Endodermal cell (in vitro differentiated cells): ENCODE data around the gene MRPL32. TPM values are rescaled to one million over a fixed set of nuclear protein-coding genes. Genes with fewer than 3 reads are reported as not detected.
A peak's percentile ranks its signal among the peaks of the same experiment; 100 is the strongest.

Experiments
- DNase-seq: peaks from one replicate; pipeline ENCODE4 v3.0.0-alpha.2; 2017
- H3K27ac ChIP-seq: 2 replicates; pipeline ENCODE4 v1.5.1; 2013; ENCODE audit warnings: mild to moderate bottlenecking, low read depth, low read length, moderate library complexity
- H3K27me3 ChIP-seq: 2 replicates; pipeline ENCODE4 v1.6.1; 2013; ENCODE audit warnings: mild to moderate bottlenecking, low read length, moderate library complexity; ENCODE audit not compliant: insufficient read depth, control insufficient read depth, poor library complexity, severe bottlenecking
- H3K36me3 ChIP-seq: 2 replicates; pipeline ENCODE4 v1.7.0; 2013; ENCODE audit warnings: mild to moderate bottlenecking, low read length, moderate library complexity; ENCODE audit not compliant: control insufficient read depth, insufficient read depth
- H3K4me1 ChIP-seq: one replicate; pipeline ENCODE4 v1.7.0; 2013; ENCODE audit warnings: low read length; ENCODE audit not compliant: control insufficient read depth, insufficient read depth
- H3K4me3 ChIP-seq: 2 replicates; pipeline ENCODE4 v1.5.1; 2013; ENCODE audit warnings: mild to moderate bottlenecking, low read length, moderate library complexity
- H3K9ac ChIP-seq: 2 replicates; pipeline ENCODE4 v1.6.1; 2013; ENCODE audit warnings: mild to moderate bottlenecking, low read length, moderate library complexity; ENCODE audit not compliant: poor library complexity, severe bottlenecking; ENCODE audit errors: extremely low read depth
- H3K9me3 ChIP-seq: 2 replicates; pipeline ENCODE4 v1.6.1; 2013; ENCODE audit warnings: mild to moderate bottlenecking, low read length, moderate library complexity; ENCODE audit not compliant: control insufficient read depth
- H3K27ac Mint-ChIP-seq: 2 replicates; pipeline ENCODE4 v1.8.0; 2020; ENCODE audit warnings: mixed read lengths
- H3K27me3 Mint-ChIP-seq: 2 replicates; pipeline ENCODE4 v1.8.0; 2021; ENCODE audit warnings: mild to moderate bottlenecking, mixed read lengths; ENCODE audit not compliant: insufficient read depth
- H3K36me3 Mint-ChIP-seq: 2 replicates; pipeline ENCODE4 v1.8.0; 2020; ENCODE audit warnings: low read depth, mixed read lengths
- H3K4me1 Mint-ChIP-seq: 2 replicates; pipeline ENCODE4 v1.8.0; 2020; ENCODE audit warnings: mixed read lengths
- H3K4me3 Mint-ChIP-seq: 2 replicates; pipeline ENCODE4 v1.8.0; 2020; ENCODE audit warnings: mild to moderate bottlenecking, moderate library complexity, mixed read lengths
- H3K9me3 Mint-ChIP-seq: 2 replicates; pipeline ENCODE4 v1.8.0; 2020; ENCODE audit warnings: mild to moderate bottlenecking, mixed read lengths
- CTCF ChIP-seq: fragments of 200-600 bp; sonication (generic); conservative IDR thresholded peaks from 2 replicates; pipeline ENCODE4 v1.5.0; 2021; ENCODE audit warnings: antibody characterized with exemption, mild to moderate bottlenecking
- WGBS, 2 experiments: methylation state at CpG; one replicate each; pipeline versions ENCODE4 v1.1.5 to v1.1.7; 2013; ENCODE audit warnings: missing lambda C conversion rate in 2 of 2, mixed read lengths in 1 of 2; ENCODE audit not compliant: insufficient coverage in 1 of 2, insufficient read length in 1 of 2; 5-methylcytosine and 5-hydroxymethylcytosine counted together
- total RNA-seq, 2 donors: library from RNA; stranded (reverse); fragmentation: NEBNext Ultra II Directional in 1 of 2; extraction: Animal tissue kit (Norgen Biotek cat#: 25700) in 1 of 2; gene quantifications; 2 replicates in 1 of 2; 3 replicates in 1 of 2; pipeline ENCODE4 v1.2.1, GENCODE V29; 2021

The MRPL32 gene
- total RNA-seq, 2 donors from 2014 or later: 88.6 to 97.0 TPM

GRCh38 chr7:42982604-42983115 is 50.5 kb downstream of the MRPL32 start:
- no peaks in the 10 kb centered on the region for H3K27me3 ChIP-seq
- no peak overlapping the region for H3K27ac Mint-ChIP-seq
- peak; percentile 58 for TF ChIP-seq CTCF

GRCh38 chr7:42984137-42984536 is 52.0 kb downstream of the MRPL32 start:
- Histone ChIP-seq H3K9me3 (peaks cover 42% of the 10 kb centered on the region), H3K36me3 (no peaks in the 10 kb centered on the region), H3K4me1 (no peaks in the 10 kb centered on the region), H3K27ac (no peak overlapping the region), H3K9ac (no peak overlapping the region), H3K4me3 (peak overlapping the region; percentile 24), H3K27me3 (no peaks in the 10 kb centered on the region)
- Mint-ChIP-seq H3K36me3 (peaks cover 1% of the 10 kb centered on the region), H3K9me3 (peaks cover 17% of the 10 kb centered on the region), H3K27ac (no peak overlapping the region), H3K27me3 (no peaks in the 10 kb centered on the region), H3K4me3 (no peak overlapping the region), H3K4me1 (peaks cover 3% of the 10 kb centered on the region)
- TF ChIP-seq CTCF: no peak
- WGBS, 2 experiments: 100% methylated on average over 1 of the region's 1 CpG; no CpG with 5 or more reads in 1 of the 2 experiments
- DNase-seq: no peak

More at GRCh38 chr7:42982604-42983115, 50.5 kb downstream of the MRPL32 start:
- H3K4me1 Mint-ChIP-seq: no peaks in the 10 kb centered on the region
- peak overlapping the region; percentile 11 for H3K4me3 ChIP-seq
- H3K36me3 Mint-ChIP-seq: peaks cover 1% of the 10 kb centered on the region
- no peak overlapping the region for H3K9ac ChIP-seq
- H3K4me3 Mint-ChIP-seq: no peak overlapping the region
- DNase-seq: peak; percentile 67
- H3K27ac ChIP-seq: no peak overlapping the region
- H3K36me3 ChIP-seq: no peaks in the 10 kb centered on the region
- peaks cover 42% of the 10 kb centered on the region for H3K9me3 ChIP-seq
- H3K9me3 Mint-ChIP-seq: peaks cover 17% of the 10 kb centered on the region
- H3K4me1 ChIP-seq: no peaks in the 10 kb centered on the region
- no peaks in the 10 kb centered on the region for H3K27me3 Mint-ChIP-seq
- WGBS, 2 experiments: 90 to 93% methylated on average over 2 to 3 of the region's 3 CpGs

GRCh38 chr7:42986213-42986612 is 54.0 kb downstream of the MRPL32 start:
- no peak overlapping the region for H3K9ac ChIP-seq
- no peak for DNase-seq
- H3K27ac ChIP-seq: no peak overlapping the region
- no peaks in the 10 kb centered on the region for H3K36me3 ChIP-seq
- H3K4me3 ChIP-seq: no peak overlapping the region
- Mint-ChIP-seq H3K4me3 (no peak overlapping the region), H3K36me3 (peaks cover 1% of the 10 kb centered on the region), H3K9me3 (peaks cover 17% of the 10 kb centered on the region), H3K27ac (no peak overlapping the region), H3K27me3 (no peaks in the 10 kb centered on the region), H3K4me1 (peaks cover 3% of the 10 kb centered on the region)
- no peak for TF ChIP-seq CTCF
- H3K9me3 ChIP-seq: peaks cover 42% of the 10 kb centered on the region
- no peaks in the 10 kb centered on the region for H3K27me3 ChIP-seq
- WGBS, 2 experiments: 94 to 97% methylated on average over 4 to 6 of the region's 6 CpGs
- H3K4me1 ChIP-seq: no peaks in the 10 kb centered on the region
